Esophagus muscularis mucosa (tissue), 4 donors: ENCODE measurements around the gene TSPO. TPM values are rescaled to one million over a fixed set of nuclear protein-coding genes. Genes with fewer than 3 reads are reported as not detected.

ENCODE experiments used
- DNase-seq: peaks from one replicate; pipeline ENCODE4 v3.0.0-alpha.2; 2017; ENCODE audit errors: extremely low spot score
- H3K27ac ChIP-seq, 4 donors: fragments of 200-600 bp; sonication (generic); replicated peaks in 1 of 4; 1 replicate in 3 of 4; 2 replicates in 1 of 4; pipeline ENCODE4 v1.5.1; 2016 to 2019; ENCODE audit warnings: mild to moderate bottlenecking in 1 of 4
- H3K27me3 ChIP-seq, 4 donors: fragments of 200-600 bp; sonication (generic); one replicate each; pipeline versions ENCODE4 v1.5.1 to v1.6.0; 2016 to 2019
- H3K36me3 ChIP-seq, 4 donors: fragments of 200-600 bp; sonication (generic); one replicate each; pipeline ENCODE4 v1.5.1; 2016 to 2019
- H3K4me1 ChIP-seq, 4 donors: fragments of 200-600 bp; sonication (generic); one replicate each; pipeline ENCODE4 v1.5.1; 2016 to 2019
- H3K4me3 ChIP-seq, 4 donors: fragments of 200-600 bp; sonication (generic); 1 replicate in 2 of 4; 2 replicates in 2 of 4; pipeline ENCODE4 v1.5.1; 2016 to 2019; ENCODE audit warnings: mild to moderate bottlenecking in 4 of 4, moderate library complexity in 1 of 4
- H3K9me3 ChIP-seq, 4 donors: fragments of 200-600 bp; sonication (generic); 1 replicate in 3 of 4; 2 replicates in 1 of 4; pipeline ENCODE4 v1.5.1; 2016 to 2019
- EP300 ChIP-seq: sonication (generic); formaldehyde crosslinking; IDR thresholded peaks from one replicate; pipeline ENCODE4 v1.6.1; 2017; ENCODE audit warnings: antibody characterized with exemption
- POLR2A ChIP-seq: fragments of 450-650 bp; IDR thresholded peaks from one replicate; pipeline ENCODE4 v1.6.1; 2017; ENCODE audit warnings: antibody characterized with exemption, moderate library complexity, mild to moderate bottlenecking, low read depth
- POLR2AphosphoS5 ChIP-seq, 2 donors: sonication (generic); formaldehyde crosslinking; IDR thresholded peaks; one replicate each; pipeline ENCODE4 v1.6.1; 2017; ENCODE audit warnings: antibody characterized with exemption in 2 of 2
- WGBS: methylation state at CpG from one replicate; pipeline ENCODE4 v1.1.5; 2018; 5-methylcytosine and 5-hydroxymethylcytosine counted together
- intact Hi-C: fragments of 100-400 bp; cut with DNase I; formaldehyde crosslinking; loops from one replicate; pipeline ENCODE4 v1.15.1; 2023
- total RNA-seq, 4 donors: library from RNA; depleted of rRNA; stranded (reverse); fragments of >200 nt; gene quantifications; one replicate each; pipeline versions ENCODE4 v1.1.0 to v1.2.1, GENCODE V29; 2016
- TF ChIP-seq, protein P1 (sequence below), 3 experiments: fragments of 200-600 bp in 2 of 3; fragments of 450-650 bp in 1 of 3; sonication (generic) in 2 of 3; IDR thresholded peaks; one replicate each; pipeline ENCODE4 v1.5.1; 2017 to 2019; ENCODE audit warnings: antibody characterized with exemption in 3 of 3, mild to moderate bottlenecking in 2 of 3, moderate library complexity in 1 of 3

TSPO gene
- total RNA-seq, 4 donors from 2014 or later: 172 to 191 (median 182) TPM

- intact Hi-C loops: no loop called here
- no peak overlapping the region for H3K4me3 ChIP-seq
- WGBS: 94% methylated on average over 20 of the region's 34 CpGs
- peaks cover 0 to 60% (median 31%) of the 10 kb centered on the region in 4 donors for H3K36me3 ChIP-seq
- H3K27ac ChIP-seq: no peak overlapping the region
- H3K27me3 ChIP-seq: peaks cover 0 to 5% (median 0%) of the 10 kb centered on the region in 4 donors
- H3K4me1 ChIP-seq: peaks cover 0 to 5% (median 0%) of the 10 kb centered on the region in 4 donors
- no peak for DNase-seq
- TF ChIP-seq POLR2AphosphoS5 (IDR thresholded peaks at IDR 0.05): no peak
- no peak for TF ChIP-seq POLR2A
- no peak for TF ChIP-seq EP300
- TF ChIP-seq, protein P1, sequence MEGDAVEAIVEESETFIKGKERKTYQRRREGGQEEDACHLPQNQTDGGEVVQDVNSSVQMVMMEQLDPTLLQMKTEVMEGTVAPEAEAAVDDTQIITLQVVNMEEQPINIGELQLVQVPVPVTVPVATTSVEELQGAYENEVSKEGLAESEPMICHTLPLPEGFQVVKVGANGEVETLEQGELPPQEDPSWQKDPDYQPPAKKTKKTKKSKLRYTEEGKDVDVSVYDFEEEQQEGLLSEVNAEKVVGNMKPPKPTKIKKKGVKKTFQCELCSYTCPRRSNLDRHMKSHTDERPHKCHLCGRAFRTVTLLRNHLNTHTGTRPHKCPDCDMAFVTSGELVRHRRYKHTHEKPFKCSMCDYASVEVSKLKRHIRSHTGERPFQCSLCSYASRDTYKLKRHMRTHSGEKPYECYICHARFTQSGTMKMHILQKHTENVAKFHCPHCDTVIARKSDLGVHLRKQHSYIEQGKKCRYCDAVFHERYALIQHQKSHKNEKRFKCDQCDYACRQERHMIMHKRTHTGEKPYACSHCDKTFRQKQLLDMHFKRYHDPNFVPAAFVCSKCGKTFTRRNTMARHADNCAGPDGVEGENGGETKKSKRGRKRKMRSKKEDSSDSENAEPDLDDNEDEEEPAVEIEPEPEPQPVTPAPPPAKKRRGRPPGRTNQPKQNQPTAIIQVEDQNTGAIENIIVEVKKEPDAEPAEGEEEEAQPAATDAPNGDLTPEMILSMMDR (IDR thresholded peaks at IDR 0.05): no peak
- no peaks in the 10 kb centered on the region for H3K9me3 ChIP-seq
Observed at GRCh38 chr22:43210631-43211515, 59.5 kb downstream of the TSPO start.

DNA sequence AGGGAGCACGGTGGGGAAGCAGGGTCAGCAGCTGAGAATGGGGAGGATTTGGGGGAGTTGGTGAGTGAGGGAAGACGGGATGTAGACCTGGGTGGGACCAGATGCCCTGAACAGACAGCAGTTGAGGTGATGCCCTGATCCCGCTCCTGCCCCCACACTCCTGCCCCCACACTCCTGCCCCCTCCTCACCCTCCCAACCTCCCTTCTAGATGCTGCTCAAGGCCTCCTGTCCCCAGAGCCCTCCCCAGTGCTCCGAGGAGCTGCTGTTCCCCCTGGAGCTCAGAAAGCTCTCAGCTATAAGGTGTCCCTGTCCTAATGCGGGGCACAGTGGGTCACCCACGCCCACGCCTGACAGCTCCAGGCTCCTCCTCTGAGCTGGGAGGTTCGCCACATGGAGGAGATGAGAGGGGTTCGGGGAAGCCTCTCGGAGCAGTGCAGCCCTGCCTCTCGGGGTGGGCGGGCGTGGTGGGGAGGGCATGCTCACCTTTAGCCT, 60.6 kb downstream of the TSPO start:
- TF ChIP-seq EP300 (no peak), POLR2A (no peak), POLR2AphosphoS5 (IDR thresholded peaks at IDR 0.05) (no peak)
- TF ChIP-seq, protein P1 (IDR thresholded peaks at IDR 0.05): no peak
- peaks cover 0 to 5% (median 0%) of the 10 kb centered on the region in 4 donors for H3K4me1 ChIP-seq
- H3K9me3 ChIP-seq: no peaks in the 10 kb centered on the region
- peaks cover 0 to 6% (median 0%) of the 10 kb centered on the region in 4 donors for H3K27me3 ChIP-seq
- H3K27ac ChIP-seq: no peak overlapping the region
- no peak for DNase-seq
- H3K4me3 ChIP-seq: no peak overlapping the region
- intact Hi-C loops: no loop called here
- WGBS: 75% methylated on average over 10 of the region's 13 CpGs
- peaks cover 0 to 56% (median 28%) of the 10 kb centered on the region in 4 donors for H3K36me3 ChIP-seq

DNA sequence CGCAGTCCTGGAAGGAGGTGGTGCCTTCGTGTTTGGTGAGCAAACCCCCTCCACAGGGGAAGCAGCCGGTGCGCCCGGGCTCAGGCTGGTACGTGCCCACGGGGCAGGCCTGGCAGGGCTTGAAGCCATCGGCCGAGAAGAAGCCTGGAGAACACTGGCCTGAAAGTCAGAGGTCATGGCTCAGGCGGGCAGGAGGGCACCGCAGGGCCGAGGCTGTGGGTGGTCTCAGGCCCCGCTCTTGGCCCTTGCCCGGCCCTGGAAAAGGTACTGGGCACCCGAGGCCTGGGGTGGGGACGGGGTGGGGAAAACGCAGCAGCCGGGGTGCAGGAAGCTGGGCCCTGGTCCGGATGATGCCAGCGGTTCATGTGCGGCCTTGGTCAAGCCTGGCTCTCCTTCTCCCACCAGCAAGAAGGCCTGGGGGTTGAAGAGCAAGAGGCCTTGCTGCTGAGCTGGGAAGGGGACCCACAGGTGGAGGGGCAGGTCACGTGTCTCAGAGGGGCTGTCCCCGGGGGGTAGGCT, 61.1 kb downstream of the TSPO start:
- DNase-seq: no peak
- Histone ChIP-seq H3K4me1 (peaks cover 0 to 5% (median 0%) of the 10 kb centered on the region in 4 donors), H3K9me3 (no peaks in the 10 kb centered on the region), H3K4me3 (no peak overlapping the region), H3K27me3 (peaks cover 0 to 11% (median 0%) of the 10 kb centered on the region in 4 donors), H3K27ac (no peak overlapping the region), H3K36me3 (peaks cover 0 to 56% (median 24%) of the 10 kb centered on the region in 4 donors)
- intact Hi-C loops: no loop called here
- TF ChIP-seq, protein P1 (IDR thresholded peaks at IDR 0.05): no peak
- no peak for TF ChIP-seq POLR2AphosphoS5 (IDR thresholded peaks at IDR 0.05)
- WGBS: 85% methylated on average over 7 of the region's 23 CpGs

Other genes starting within 250 kb of the TSPO start
- gene PACSIN2, start 136.4 kb upstream of the TSPO start, total RNA-seq: 100 to 1,000 TPM in 3 of 4 donors, 10 to 100 TPM in 1; 91.1 to 147 (median 116) TPM
- 1 to 10 TPM; 2.8 to 7.3 (median 4.1) TPM for gene TTLL1, start 62.2 kb upstream of the TSPO start, total RNA-seq
- under 1 TPM in 1 of 4 donors, not detected in 3; 0.32 TPM for gene BIK, start 40.8 kb upstream of the TSPO start, total RNA-seq
- 10 to 100 TPM; 15.8 to 32.1 (median 22.7) TPM for gene MCAT, start 8.2 kb upstream of the TSPO start, total RNA-seq
- 10 to 100 TPM; 19.9 to 32.8 (median 28.0) TPM for gene TTLL12, start 35.6 kb downstream of the TSPO start, total RNA-seq
- 100 to 1,000 TPM in 1 of 4 donors, 10 to 100 TPM in 3; 33.3 to 109 (median 66.3) TPM for gene SCUBE1, start 191.8 kb downstream of the TSPO start, total RNA-seq